ENCODE measurements around the gene ATP5MK. TPM values are rescaled to one million over a fixed set of nuclear protein-coding genes. Genes with fewer than 3 reads are reported as not detected.

The ATP5MK gene
- total and polyA plus RNA-seq, 10 donors: 111 to 528 (median 155) TPM

- WGBS, 5 donors: 94 to 97% (median 95%) methylated on average over 14 of the region's 14 CpGs
- TF ChIP-seq, protein P1, sequence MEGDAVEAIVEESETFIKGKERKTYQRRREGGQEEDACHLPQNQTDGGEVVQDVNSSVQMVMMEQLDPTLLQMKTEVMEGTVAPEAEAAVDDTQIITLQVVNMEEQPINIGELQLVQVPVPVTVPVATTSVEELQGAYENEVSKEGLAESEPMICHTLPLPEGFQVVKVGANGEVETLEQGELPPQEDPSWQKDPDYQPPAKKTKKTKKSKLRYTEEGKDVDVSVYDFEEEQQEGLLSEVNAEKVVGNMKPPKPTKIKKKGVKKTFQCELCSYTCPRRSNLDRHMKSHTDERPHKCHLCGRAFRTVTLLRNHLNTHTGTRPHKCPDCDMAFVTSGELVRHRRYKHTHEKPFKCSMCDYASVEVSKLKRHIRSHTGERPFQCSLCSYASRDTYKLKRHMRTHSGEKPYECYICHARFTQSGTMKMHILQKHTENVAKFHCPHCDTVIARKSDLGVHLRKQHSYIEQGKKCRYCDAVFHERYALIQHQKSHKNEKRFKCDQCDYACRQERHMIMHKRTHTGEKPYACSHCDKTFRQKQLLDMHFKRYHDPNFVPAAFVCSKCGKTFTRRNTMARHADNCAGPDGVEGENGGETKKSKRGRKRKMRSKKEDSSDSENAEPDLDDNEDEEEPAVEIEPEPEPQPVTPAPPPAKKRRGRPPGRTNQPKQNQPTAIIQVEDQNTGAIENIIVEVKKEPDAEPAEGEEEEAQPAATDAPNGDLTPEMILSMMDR (IDR thresholded peaks at IDR 0.05 in 8 of 11, conservative IDR thresholded peaks at IDR 0.05 in 3 of 11): no peak
- TF ChIP-seq POLR2A (IDR thresholded peaks at IDR 0.05) (no peak), POLR2AphosphoS5 (IDR thresholded peaks at IDR 0.05) (peak in 2 of 3 donors; percentile 21 to 44)
- no peaks in the 10 kb centered on the region for H3K9me3 ChIP-seq
- H3K27me3 ChIP-seq (replicated peaks in 1 of 7): no peaks in the 10 kb centered on the region
- DNase-seq: no peak
- H3K4me1 ChIP-seq: peaks cover 7 to 25% (median 17%) of the 10 kb centered on the region in 6 donors
- intact Hi-C loops (cut with DNase I; ENCODE audit: low total_unique reads): no loop called here
- peaks cover 2 to 100% (median 94%) of the 10 kb centered on the region in 6 donors for H3K36me3 ChIP-seq
- H3K27ac ChIP-seq: no peak overlapping the region
- no peak overlapping the region for H3K4me3 ChIP-seq
These were observed 44.1 kb upstream of the ATP5MK start for GRCh38 chr10:103440416-103440815.

DNA sequence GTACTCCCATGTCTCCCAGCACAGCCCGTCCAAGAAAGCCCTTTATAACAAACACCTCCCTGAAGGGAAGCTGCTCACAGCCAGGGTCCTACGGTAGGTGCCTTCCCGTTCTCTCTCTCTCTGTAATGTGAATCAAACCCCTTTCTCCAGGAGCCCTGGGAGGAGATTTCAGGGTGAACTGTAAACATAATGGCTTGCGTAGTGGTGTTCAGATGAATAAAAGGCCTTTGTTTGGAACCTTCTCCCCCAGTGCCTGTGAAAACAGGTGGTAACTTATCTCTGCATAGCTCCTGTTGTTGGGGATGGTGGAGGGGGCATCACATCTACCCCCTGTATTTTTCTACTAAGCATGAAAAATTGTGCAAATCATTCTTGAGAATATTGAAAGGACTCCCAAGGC lies 43.5 kb upstream of the ATP5MK start:
- H3K27me3 ChIP-seq (replicated peaks in 1 of 7): no peaks in the 10 kb centered on the region
- H3K4me3 ChIP-seq: no peak overlapping the region
- TF ChIP-seq, protein P1 (IDR thresholded peaks at IDR 0.05 in 8 of 11, conservative IDR thresholded peaks at IDR 0.05 in 3 of 11): no peak
- TF ChIP-seq POLR2AphosphoS5 (IDR thresholded peaks at IDR 0.05) (no peak), POLR2A (IDR thresholded peaks at IDR 0.05) (no peak)
- intact Hi-C loops (cut with DNase I; ENCODE audit: low total_unique reads): no loop called here
- peaks cover 2 to 100% (median 91%) of the 10 kb centered on the region in 6 donors for H3K36me3 ChIP-seq
- WGBS, 5 donors: 92 to 97% (median 95%) methylated on average over 4 of the region's 4 CpGs
- no peak overlapping the region for H3K27ac ChIP-seq
- H3K4me1 ChIP-seq: peaks cover 4 to 18% (median 11%) of the 10 kb centered on the region in 6 donors
- H3K9me3 ChIP-seq: no peaks in the 10 kb centered on the region
- DNase-seq: no peak

GRCh38 chr10:103433858-103434257 lies 37.6 kb upstream of the ATP5MK start:
- DNase-seq: no peak
- Histone ChIP-seq H3K9me3 (no peaks in the 10 kb centered on the region), H3K27ac (no peak overlapping the region), H3K4me3 (no peak overlapping the region), H3K4me1 (peaks cover 0 to 14% (median 5%) of the 10 kb centered on the region in 6 donors), H3K27me3 (replicated peaks in 1 of 7) (no peaks in the 10 kb centered on the region), H3K36me3 (peaks cover 0 to 100% (median 79%) of the 10 kb centered on the region in 6 donors)
- no peak for TF ChIP-seq POLR2AphosphoS5 (IDR thresholded peaks at IDR 0.05)
- TF ChIP-seq, protein P1 (IDR thresholded peaks at IDR 0.05 in 8 of 11, conservative IDR thresholded peaks at IDR 0.05 in 3 of 11): no peak
- intact Hi-C loops (cut with DNase I; ENCODE audit: low total_unique reads): no loop called here
- WGBS, 5 donors: 43 to 76% (median 59%) methylated on average over 2 of the region's 2 CpGs

DNA sequence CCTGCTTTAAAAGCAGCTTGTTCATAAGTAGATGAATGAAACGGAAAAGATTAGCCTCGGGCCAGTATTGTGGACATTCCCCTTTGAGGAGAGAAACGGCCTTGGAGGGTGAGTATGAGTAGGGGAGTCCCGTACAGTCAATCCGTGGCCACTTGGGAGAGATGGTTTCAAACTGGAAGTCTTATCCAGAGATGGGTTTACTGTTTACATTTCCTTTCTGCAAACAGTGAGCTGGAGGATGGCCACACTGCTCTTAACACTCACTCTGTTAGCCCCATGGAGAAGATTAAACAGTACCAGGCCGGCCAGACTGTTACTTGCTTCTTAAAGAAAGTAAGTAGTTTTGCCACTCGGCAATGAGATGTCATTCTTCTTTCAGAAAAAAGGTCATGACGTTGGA lies 35.6 kb upstream of the ATP5MK start:
- DNase-seq: no peak
- peaks cover 0 to 18% (median 6%) of the 10 kb centered on the region in 6 donors for H3K4me1 ChIP-seq
- intact Hi-C loops (cut with DNase I; ENCODE audit: low total_unique reads): no loop called here
- H3K9me3 ChIP-seq: no peaks in the 10 kb centered on the region
- H3K36me3 ChIP-seq: peaks cover 0 to 100% (median 71%) of the 10 kb centered on the region in 6 donors
- H3K4me3 ChIP-seq: no peak overlapping the region
- H3K27ac ChIP-seq: no peak overlapping the region
- H3K27me3 ChIP-seq (replicated peaks in 1 of 7): no peaks in the 10 kb centered on the region
- TF ChIP-seq, protein P1 (IDR thresholded peaks at IDR 0.05 in 8 of 11, conservative IDR thresholded peaks at IDR 0.05 in 3 of 11): no peak
- TF ChIP-seq POLR2AphosphoS5 (IDR thresholded peaks at IDR 0.05) (no peak), POLR2A (IDR thresholded peaks at IDR 0.05) (no peak)
- WGBS, 5 donors: 84 to 87% (median 87%) methylated on average over 8 of the region's 8 CpGs
